H9 (cell line): ENCODE results near the gene TACC2. TPM values are rescaled to one million over a fixed set of nuclear protein-coding genes. Genes with fewer than 3 reads are reported as not detected.

Experiments used
- DNase-seq: peaks from one replicate; pipeline ENCODE4 v3.0.0-alpha.2; 2017
- H2AFZ ChIP-seq: one replicate; pipeline ENCODE4 v1.6.1; 2013; ENCODE audit warnings: mild to moderate bottlenecking, low read length, control low read depth, moderate library complexity
- H2AK5ac ChIP-seq: 2 replicates; pipeline ENCODE4 v1.6.1; 2013; ENCODE audit warnings: low read length, control low read depth, mixed read lengths; ENCODE audit not compliant: insufficient read length
- H2BK120ac ChIP-seq: one replicate; pipeline ENCODE4 v1.6.1; 2013; ENCODE audit warnings: low read depth, mild to moderate bottlenecking, low read length, control low read depth, inconsistent platforms; ENCODE audit not compliant: poor library complexity, severe bottlenecking
- H2BK12ac ChIP-seq: 2 replicates; pipeline ENCODE4 v1.6.1; 2013; ENCODE audit warnings: low read length, control low read depth, mixed read lengths, low read depth; ENCODE audit not compliant: insufficient read length
- H2BK15ac ChIP-seq: 2 replicates; pipeline ENCODE4 v1.6.1; 2013; ENCODE audit warnings: low read depth, low read length, control low read depth
- H2BK20ac ChIP-seq: one replicate; pipeline ENCODE4 v1.6.1; 2013; ENCODE audit warnings: low read depth, mild to moderate bottlenecking, low read length, control low read depth, inconsistent platforms; ENCODE audit not compliant: poor library complexity, severe bottlenecking
- H2BK5ac ChIP-seq: 2 replicates; pipeline ENCODE4 v1.6.1; 2013; ENCODE audit warnings: low read length, control low read depth, mixed read lengths; ENCODE audit not compliant: insufficient read length
- H3K14ac ChIP-seq: 2 replicates; pipeline ENCODE4 v1.6.1; 2013; ENCODE audit warnings: low read length, control low read depth; ENCODE audit not compliant: insufficient read depth
- H3K18ac ChIP-seq: 2 replicates; pipeline ENCODE4 v1.6.1; 2013; ENCODE audit warnings: low read depth, mild to moderate bottlenecking, mixed read lengths, low read length, control low read depth; ENCODE audit not compliant: insufficient read length
- H3K23ac ChIP-seq: 2 replicates; pipeline ENCODE4 v1.6.1; 2013; ENCODE audit warnings: low read length, control low read depth, mixed read lengths, low read depth; ENCODE audit not compliant: insufficient read length
- H3K23me2 ChIP-seq: 2 replicates; pipeline ENCODE4 v1.6.1; 2013; ENCODE audit warnings: low read depth, mild to moderate bottlenecking, mixed read lengths, low read length, control low read depth; ENCODE audit not compliant: insufficient read length, poor library complexity, severe bottlenecking
- H3K27ac ChIP-seq: 2 replicates; pipeline ENCODE4 v1.5.1; 2013; ENCODE audit warnings: low read length, control low read depth, mixed read lengths, low read depth; ENCODE audit not compliant: insufficient read length
- H3K27me3 ChIP-seq: 2 replicates; pipeline ENCODE4 v1.6.1; 2013; ENCODE audit warnings: low read length, control low read depth, inconsistent platforms; ENCODE audit not compliant: insufficient read depth
- H3K4ac ChIP-seq: 2 replicates; pipeline ENCODE4 v1.6.1; 2013; ENCODE audit warnings: low read depth, mild to moderate bottlenecking, control low read depth, inconsistent platforms, low read length, moderate library complexity
- H3K4me1 ChIP-seq: 2 replicates; pipeline ENCODE4 v1.6.1; 2013; ENCODE audit warnings: low read length, control low read depth, inconsistent platforms; ENCODE audit not compliant: insufficient read depth
- H3K4me2 ChIP-seq: 2 replicates; pipeline ENCODE4 v1.6.1; 2013; ENCODE audit warnings: low read length, control low read depth, mixed read lengths; ENCODE audit not compliant: insufficient read length, insufficient read depth
- H3K56ac ChIP-seq: 2 replicates; pipeline ENCODE4 v1.6.1; 2013; ENCODE audit warnings: low read depth, mild to moderate bottlenecking, mixed read lengths, low read length, control low read depth; ENCODE audit not compliant: insufficient read length
- H3K79me1 ChIP-seq: 2 replicates; pipeline ENCODE4 v1.6.1; 2013; ENCODE audit warnings: low read depth, mild to moderate bottlenecking, moderate library complexity, low read length, control low read depth, inconsistent platforms; ENCODE audit not compliant: insufficient read depth, poor library complexity, severe bottlenecking
- H3K79me2 ChIP-seq: 2 replicates; pipeline ENCODE4 v1.6.1; 2013; ENCODE audit warnings: low read length, control low read depth, inconsistent platforms; ENCODE audit not compliant: insufficient read depth
- H3K9ac ChIP-seq: 2 replicates; pipeline ENCODE4 v1.6.1; 2013; ENCODE audit warnings: low read length, control low read depth, mixed read lengths; ENCODE audit not compliant: insufficient read length; ENCODE audit errors: extremely low read depth
- H3K9me3 ChIP-seq: one replicate; pipeline ENCODE4 v1.6.1; 2013; ENCODE audit warnings: low read depth, low read length, inconsistent platforms; ENCODE audit not compliant: control insufficient read depth
- H3T11ph ChIP-seq: one replicate; pipeline ENCODE4 v1.6.1; 2013; ENCODE audit warnings: mild to moderate bottlenecking, low read length, control low read depth, inconsistent platforms
- H4K20me1 ChIP-seq: one replicate; pipeline ENCODE4 v1.6.1; 2013; ENCODE audit not compliant: control insufficient read depth, insufficient read length, insufficient read depth
- H4K5ac ChIP-seq: 2 replicates; pipeline ENCODE4 v1.6.1; 2013; ENCODE audit warnings: low read depth, mild to moderate bottlenecking, mixed read lengths, low read length, control low read depth; ENCODE audit not compliant: insufficient read length
- H4K8ac ChIP-seq: replicated peaks from 2 replicates; pipeline ENCODE4 v1.6.1; 2013; ENCODE audit warnings: low read length, control low read depth, mixed read lengths, low read depth; ENCODE audit not compliant: insufficient read length
- H4K91ac ChIP-seq: 2 replicates; pipeline ENCODE4 v1.6.1; 2013; ENCODE audit warnings: low read depth, mild to moderate bottlenecking, moderate library complexity, mixed read lengths, low read length, control low read depth; ENCODE audit not compliant: insufficient read length
- H3K27ac Mint-ChIP-seq, 3 experiments: 2 replicates in 2 of 3; 3 replicates in 1 of 3; pipeline ENCODE4 v1.8.0; 2020 to 2021; ENCODE audit warnings: mixed read lengths in 3 of 3, mild to moderate bottlenecking in 1 of 3, moderate library complexity in 1 of 3
- H3K27me3 Mint-ChIP-seq: 2 replicates; pipeline ENCODE4 v1.8.0; 2021; ENCODE audit warnings: low read depth, mild to moderate bottlenecking, moderate library complexity, mixed read lengths
- H3K36me3 Mint-ChIP-seq, 3 experiments: 2 replicates in 2 of 3; 3 replicates in 1 of 3; pipeline ENCODE4 v1.8.0; 2020 to 2021; ENCODE audit warnings: low read depth in 3 of 3, mixed read lengths in 3 of 3; ENCODE audit not compliant: insufficient read depth in 1 of 3
- H3K4me1 Mint-ChIP-seq, 2 experiments: 2 replicates each; pipeline ENCODE4 v1.8.0; 2020; ENCODE audit warnings: mixed read lengths in 2 of 2
- H3K4me3 Mint-ChIP-seq, 2 experiments: 2 replicates in 1 of 2; 3 replicates in 1 of 2; pipeline ENCODE4 v1.8.0; 2020 to 2021; ENCODE audit warnings: mild to moderate bottlenecking in 2 of 2, mixed read lengths in 2 of 2, moderate library complexity in 1 of 2
- H3K9me3 Mint-ChIP-seq, 2 experiments: 2 replicates in 1 of 2; 3 replicates in 1 of 2; pipeline ENCODE4 v1.8.0; 2020; ENCODE audit warnings: mild to moderate bottlenecking in 2 of 2, mixed read lengths in 2 of 2, moderate library complexity in 1 of 2
- WGBS: extraction: QIAGEN DNeasy Blood & Tissue Kit; methylation state at CpG from one replicate; pipeline ENCODE4 v1.1.7; 2013; ENCODE audit warnings: missing lambda C conversion rate, low lambda C conversion rate, mixed read lengths; ENCODE audit not compliant: insufficient read length; ENCODE audit errors: extremely low coverage; 5-methylcytosine and 5-hydroxymethylcytosine counted together
- total RNA-seq: library from RNA; stranded (reverse); gene quantifications from 2 replicates; pipeline ENCODE4 v1.2.1, GENCODE V29; 2021
- TF ChIP-seq, protein P1 (sequence below): fragments of 200-600 bp; sonication (generic); conservative IDR thresholded peaks from 3 replicates; pipeline ENCODE4 v1.8.0; 2021; ENCODE audit warnings: antibody characterized with exemption, mild to moderate bottlenecking

Gene TACC2
- total RNA-seq, 1 experiment from 2014 or later, result 58.1 TPM

DNA sequence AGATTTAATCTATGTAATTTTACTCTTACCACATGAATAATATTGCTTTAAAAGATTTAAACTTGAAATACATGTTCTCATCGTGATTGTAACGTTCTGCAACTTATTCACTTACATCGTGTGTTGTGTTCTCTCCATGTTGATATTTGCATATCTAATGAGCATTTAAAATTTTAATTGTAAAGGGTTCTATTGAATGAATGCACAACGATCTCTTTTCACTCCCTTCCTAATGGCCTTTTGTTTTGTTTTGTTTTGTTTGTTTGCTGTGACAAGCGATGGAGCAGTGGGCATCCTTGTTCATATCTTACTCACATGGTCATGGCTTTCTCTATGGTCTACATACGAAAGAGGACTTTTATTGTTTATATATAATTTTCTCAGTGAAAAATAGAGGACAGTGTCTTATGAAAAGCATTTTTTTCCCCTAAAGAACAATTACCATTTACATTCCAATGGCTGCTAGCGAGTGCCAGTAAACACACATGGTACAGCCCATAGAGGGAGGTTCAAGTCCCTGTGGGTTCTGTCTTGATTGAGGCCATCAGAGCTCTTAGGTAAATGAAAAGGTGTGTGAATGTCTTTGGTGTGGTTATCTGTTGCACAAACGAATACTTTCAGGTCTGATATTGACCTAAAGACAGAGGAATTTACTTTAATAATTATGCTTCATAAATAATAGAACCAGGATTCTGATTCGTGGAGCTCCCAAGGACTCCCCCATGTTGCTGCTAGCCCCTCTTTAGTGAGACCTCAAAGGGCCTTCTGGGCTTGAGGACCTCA lies 314.5 kb downstream of the TACC2 start:
- peaks cover 1% of the 10 kb centered on the region for H3K27me3 Mint-ChIP-seq

More for the DNA sequence above, 314.5 kb downstream of the TACC2 start:
- Histone ChIP-seq H3K9me3 (no peaks in the 10 kb centered on the region), H2AFZ (no peak overlapping the region), H3T11ph (no peak overlapping the region), H3K23ac (no peak overlapping the region), H2BK20ac (no peak overlapping the region), H3K79me2 (no peaks in the 10 kb centered on the region), H3K18ac (no peak overlapping the region), H3K27ac (no peak overlapping the region), H3K14ac (no peak overlapping the region), H2BK120ac (no peak overlapping the region), H2AK5ac (no peak overlapping the region), H3K9ac (no peak overlapping the region), H3K4me2 (no peak overlapping the region), H4K8ac (no peak overlapping the region), H3K23me2 (no peaks in the 10 kb centered on the region), H4K91ac (no peak overlapping the region), H3K79me1 (no peaks in the 10 kb centered on the region), H2BK15ac (no peak overlapping the region), H2BK5ac (no peak overlapping the region), H3K56ac (no peak overlapping the region), H3K27me3 (no peaks in the 10 kb centered on the region), H3K4ac (no peak overlapping the region), H4K5ac (no peak overlapping the region), H4K20me1 (no peaks in the 10 kb centered on the region), H2BK12ac (no peak overlapping the region), H3K4me1 (no peaks in the 10 kb centered on the region; the same call in 1 of the 2 replicates)
- no CpG with 5 or more reads among the region's 9 CpGs for whole genome bisulfite sequencing
- Mint-ChIP-seq H3K36me3 (peaks cover 0 to 8% (median 0%) of the 10 kb centered on the region in 3 experiments; a peak in 1 of 7 replicates), H3K4me3 (no peak overlapping the region), H3K9me3 (peaks cover 6 to 8% of the 10 kb centered on the region in 2 experiments), H3K27ac (no peak overlapping the region), H3K4me1 (peaks cover 19 to 20% of the 10 kb centered on the region in 2 experiments)
- DNase-seq, result no peak
- TF ChIP-seq, protein P1, sequence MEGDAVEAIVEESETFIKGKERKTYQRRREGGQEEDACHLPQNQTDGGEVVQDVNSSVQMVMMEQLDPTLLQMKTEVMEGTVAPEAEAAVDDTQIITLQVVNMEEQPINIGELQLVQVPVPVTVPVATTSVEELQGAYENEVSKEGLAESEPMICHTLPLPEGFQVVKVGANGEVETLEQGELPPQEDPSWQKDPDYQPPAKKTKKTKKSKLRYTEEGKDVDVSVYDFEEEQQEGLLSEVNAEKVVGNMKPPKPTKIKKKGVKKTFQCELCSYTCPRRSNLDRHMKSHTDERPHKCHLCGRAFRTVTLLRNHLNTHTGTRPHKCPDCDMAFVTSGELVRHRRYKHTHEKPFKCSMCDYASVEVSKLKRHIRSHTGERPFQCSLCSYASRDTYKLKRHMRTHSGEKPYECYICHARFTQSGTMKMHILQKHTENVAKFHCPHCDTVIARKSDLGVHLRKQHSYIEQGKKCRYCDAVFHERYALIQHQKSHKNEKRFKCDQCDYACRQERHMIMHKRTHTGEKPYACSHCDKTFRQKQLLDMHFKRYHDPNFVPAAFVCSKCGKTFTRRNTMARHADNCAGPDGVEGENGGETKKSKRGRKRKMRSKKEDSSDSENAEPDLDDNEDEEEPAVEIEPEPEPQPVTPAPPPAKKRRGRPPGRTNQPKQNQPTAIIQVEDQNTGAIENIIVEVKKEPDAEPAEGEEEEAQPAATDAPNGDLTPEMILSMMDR, result no peak

Other genes starting within 250 kb of the TACC2 start
- 25.3 and 29.0 TPM in 2 replicates for gene ATE1, start 61.1 kb upstream of the TACC2 start, total RNA-seq
- gene NSMCE4A, start 13.9 kb upstream of the TACC2 start, total RNA-seq, result 59.0 and 60.5 TPM in 2 replicates